Lower leg skin (tissue), 4 donors: Measurements from ENCODE around the gene SLC22A3. TPM values are rescaled to one million over a fixed set of nuclear protein-coding genes. Genes with fewer than 3 reads are reported as not detected.

ENCODE experiments used
- DNase-seq, 2 donors: peaks; one replicate each; pipeline ENCODE4 v3.0.0-alpha.2; 2019; ENCODE audit warnings: low spot score in 2 of 2
- H3K4me3 ChIP-seq: fragments of 200-600 bp; sonication (generic); 2 replicates; pipeline ENCODE4 v1.5.1; 2017; ENCODE audit warnings: mild to moderate bottlenecking, low read depth; ENCODE audit not compliant: poor library complexity, severe bottlenecking
- POLR2A ChIP-seq, 2 donors: fragments of 450-650 bp; IDR thresholded peaks; one replicate each; pipeline ENCODE4 v1.6.1; 2016 to 2017; ENCODE audit warnings: antibody characterized with exemption in 2 of 2, mild to moderate bottlenecking in 1 of 2, moderate library complexity in 1 of 2
- WGBS, 2 donors: methylation state at CpG; one replicate each; pipeline ENCODE4 v1.1.5; 2018; 5-methylcytosine and 5-hydroxymethylcytosine counted together
- intact Hi-C: fragments of 100-400 bp; cut with DNase I; formaldehyde crosslinking; loops from one replicate; pipeline ENCODE4 v1.15.0; 2023; ENCODE audit warnings: low total_unique reads
- total RNA-seq, 4 donors: library from RNA; depleted of rRNA; stranded (reverse); fragments of >200 nt; gene quantifications; one replicate each; pipeline ENCODE4 v1.1.0, GENCODE V29; 2016
- TF ChIP-seq, protein P1 (sequence below), 3 donors: fragments of 450-650 bp; IDR thresholded peaks; one replicate each; pipeline ENCODE4 v1.5.1; 2016; ENCODE audit warnings: antibody characterized with exemption in 3 of 3, mild to moderate bottlenecking in 3 of 3, moderate library complexity in 2 of 3

SLC22A3 gene
- total RNA-seq, 4 donors from 2014 or later, result 10.4 to 15.7 (median 12.3) TPM

DNA sequence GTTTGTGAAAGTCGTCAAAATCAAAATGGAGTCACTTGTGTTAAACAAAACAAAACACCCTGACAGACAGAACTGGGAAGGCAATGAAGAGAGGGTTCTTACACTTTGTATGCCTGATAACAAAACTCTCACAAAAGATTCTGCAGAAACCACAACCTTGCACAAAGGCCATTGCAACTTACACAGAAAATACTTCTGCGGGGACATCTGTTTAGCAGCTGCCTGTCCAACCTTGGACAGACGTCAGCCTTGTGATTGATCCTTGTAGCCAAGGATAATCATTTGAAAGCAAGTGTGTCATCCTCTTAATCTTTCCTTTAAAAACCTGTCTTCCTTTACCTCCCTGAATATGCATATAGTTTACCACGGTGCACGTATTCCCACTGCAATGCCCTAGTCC is 17.0 kb upstream of the SLC22A3 start:
- 65 to 73% methylated on average over 5 of the region's 5 CpGs for WGBS, 2 donors
- no peak overlapping the region for H3K4me3 ChIP-seq
- intact Hi-C loops, result no loop called here
- no peak for DNase-seq
- no peak for TF ChIP-seq POLR2A (IDR thresholded peaks at IDR 0.05)
- TF ChIP-seq, protein P1, sequence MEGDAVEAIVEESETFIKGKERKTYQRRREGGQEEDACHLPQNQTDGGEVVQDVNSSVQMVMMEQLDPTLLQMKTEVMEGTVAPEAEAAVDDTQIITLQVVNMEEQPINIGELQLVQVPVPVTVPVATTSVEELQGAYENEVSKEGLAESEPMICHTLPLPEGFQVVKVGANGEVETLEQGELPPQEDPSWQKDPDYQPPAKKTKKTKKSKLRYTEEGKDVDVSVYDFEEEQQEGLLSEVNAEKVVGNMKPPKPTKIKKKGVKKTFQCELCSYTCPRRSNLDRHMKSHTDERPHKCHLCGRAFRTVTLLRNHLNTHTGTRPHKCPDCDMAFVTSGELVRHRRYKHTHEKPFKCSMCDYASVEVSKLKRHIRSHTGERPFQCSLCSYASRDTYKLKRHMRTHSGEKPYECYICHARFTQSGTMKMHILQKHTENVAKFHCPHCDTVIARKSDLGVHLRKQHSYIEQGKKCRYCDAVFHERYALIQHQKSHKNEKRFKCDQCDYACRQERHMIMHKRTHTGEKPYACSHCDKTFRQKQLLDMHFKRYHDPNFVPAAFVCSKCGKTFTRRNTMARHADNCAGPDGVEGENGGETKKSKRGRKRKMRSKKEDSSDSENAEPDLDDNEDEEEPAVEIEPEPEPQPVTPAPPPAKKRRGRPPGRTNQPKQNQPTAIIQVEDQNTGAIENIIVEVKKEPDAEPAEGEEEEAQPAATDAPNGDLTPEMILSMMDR (IDR thresholded peaks at IDR 0.05), result no peak

DNA sequence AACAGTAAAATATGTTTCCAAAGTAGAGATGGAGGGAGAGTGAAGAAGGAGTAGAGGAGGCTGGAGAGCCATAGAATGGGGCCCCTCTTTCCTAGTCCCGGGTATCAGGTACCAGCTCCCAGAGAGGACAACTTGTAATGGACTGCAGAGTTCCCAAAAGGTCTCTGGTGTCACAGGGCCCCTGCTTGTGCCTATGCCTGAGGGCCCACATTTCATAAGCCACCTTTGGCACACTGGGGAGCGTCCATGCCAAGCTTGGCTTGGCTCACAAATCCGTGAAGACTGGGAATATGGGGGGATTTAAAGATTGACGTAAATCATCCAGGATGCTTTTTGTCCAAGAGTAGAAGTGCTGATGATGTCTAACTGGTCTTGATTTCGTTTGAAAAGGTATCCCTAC is 16.4 kb upstream of the SLC22A3 start:
- WGBS, 2 donors, result 63 to 70% methylated on average over 5 of the region's 5 CpGs
- H3K4me3 ChIP-seq, result no peak overlapping the region
- no peak for TF ChIP-seq POLR2A (IDR thresholded peaks at IDR 0.05)
- TF ChIP-seq, protein P1 (IDR thresholded peaks at IDR 0.05), result no peak
- intact Hi-C loops, result no loop called here
- no peak for DNase-seq

DNA sequence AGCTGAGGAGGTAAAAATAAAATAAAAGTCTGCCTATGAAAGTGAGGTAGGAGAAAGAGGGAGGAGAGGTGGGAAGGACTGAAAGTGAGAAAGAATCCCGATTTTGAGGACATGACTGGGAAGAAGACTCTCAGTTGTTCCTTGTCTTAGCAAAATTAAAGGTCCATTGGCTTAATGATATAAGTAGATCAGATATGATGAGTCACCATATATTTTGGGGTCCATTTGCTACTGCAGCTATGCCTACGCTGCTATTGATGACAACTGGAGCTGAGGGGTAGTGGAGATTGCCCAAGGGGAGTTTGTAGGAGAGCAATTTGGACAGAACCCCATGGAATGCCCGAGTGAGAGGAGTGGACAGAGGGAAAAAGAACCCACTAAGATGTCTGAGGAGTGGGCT is 15.1 kb upstream of the SLC22A3 start:
- no peak for TF ChIP-seq POLR2A (IDR thresholded peaks at IDR 0.05)
- TF ChIP-seq, protein P1 (IDR thresholded peaks at IDR 0.05), result no peak
- 81 to 86% methylated on average over 3 of the region's 3 CpGs for WGBS, 2 donors
- intact Hi-C loops, result no loop called here
- no peak for DNase-seq
- no peak overlapping the region for H3K4me3 ChIP-seq

DNA sequence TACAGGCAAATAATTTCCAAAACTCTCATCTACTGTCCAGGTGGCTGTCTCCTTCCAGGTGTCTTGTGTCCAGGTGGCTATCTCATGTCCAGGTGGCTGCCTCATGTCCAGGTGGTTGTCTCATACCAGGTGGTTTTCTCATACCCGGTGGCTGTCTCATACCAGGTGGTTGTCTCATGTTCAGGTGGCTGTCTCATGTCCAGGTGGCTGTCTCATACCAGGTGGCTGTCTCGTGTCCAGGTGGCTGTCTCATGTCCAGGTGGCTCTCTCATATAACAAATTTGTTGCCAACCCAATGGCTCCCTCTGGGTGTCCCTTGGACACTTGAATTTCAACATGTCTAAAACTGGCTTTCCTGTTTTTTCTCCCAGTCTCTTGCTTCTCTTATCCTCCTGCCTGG is 14.3 kb upstream of the SLC22A3 start:
- 76 to 77% methylated on average over 2 of the region's 2 CpGs for WGBS, 2 donors
- H3K4me3 ChIP-seq, result no peak overlapping the region
- intact Hi-C loops, result no loop called here
- no peak for DNase-seq
- TF ChIP-seq, protein P1 (IDR thresholded peaks at IDR 0.05), result no peak
- TF ChIP-seq POLR2A (IDR thresholded peaks at IDR 0.05), result no peak

DNA sequence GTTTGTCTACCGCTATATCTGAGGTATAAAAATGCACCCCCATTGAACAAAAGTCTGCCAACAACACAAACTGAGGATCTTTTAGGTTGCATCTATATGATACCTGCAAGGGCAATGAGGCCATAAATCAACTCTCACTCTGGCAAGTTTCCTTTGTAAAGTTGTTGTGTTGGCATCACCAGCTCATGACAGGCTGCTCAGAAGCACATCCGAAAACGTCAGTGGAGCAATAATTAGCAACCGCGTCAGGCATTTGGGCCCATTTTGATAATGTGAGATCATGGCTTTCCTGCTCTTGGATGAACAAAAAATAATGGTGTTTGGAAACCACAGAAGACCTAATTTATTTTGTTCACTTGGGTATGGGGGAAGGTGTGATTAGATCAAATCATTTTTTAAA is 12.0 kb upstream of the SLC22A3 start:
- intact Hi-C loops, result no loop called here
- TF ChIP-seq, protein P1 (IDR thresholded peaks at IDR 0.05), result no peak
- H3K4me3 ChIP-seq, result no peak overlapping the region
- DNase-seq, result no peak
- 89 to 95% methylated on average over 5 of the region's 5 CpGs for WGBS, 2 donors

DNA sequence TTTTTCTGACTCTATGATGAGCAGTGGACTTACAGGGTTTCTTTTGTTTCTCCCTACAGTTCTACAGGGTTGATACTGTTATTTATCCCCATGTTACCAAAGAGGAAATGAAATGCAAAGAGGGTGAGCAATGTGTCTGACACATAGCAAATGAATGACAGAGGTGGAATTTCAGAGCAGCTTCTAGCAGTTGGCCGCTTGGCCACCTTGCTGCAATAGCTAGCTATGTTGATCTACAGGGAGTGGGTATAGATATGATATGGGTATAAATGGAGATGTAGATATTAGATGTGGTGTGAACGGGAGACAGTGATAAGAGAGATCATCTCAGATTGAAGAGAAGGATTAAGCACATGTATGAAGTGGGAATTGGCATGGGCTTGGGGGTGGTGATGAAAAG is 10.9 kb upstream of the SLC22A3 start:
- intact Hi-C loops, result no loop called here
- no peak for DNase-seq
- no peak overlapping the region for H3K4me3 ChIP-seq
- WGBS, 2 donors, result 87 to 93% methylated on average over 2 of the region's 2 CpGs
- TF ChIP-seq, protein P1 (IDR thresholded peaks at IDR 0.05), result no peak
- no peak for TF ChIP-seq POLR2A (IDR thresholded peaks at IDR 0.05)
